Glutamatergic neuron (in vitro differentiated cells): ENCODE results near the gene LINC00237. TPM values are rescaled to one million over a fixed set of nuclear protein-coding genes. Genes with fewer than 3 reads are reported as not detected.

ENCODE experiments used
- DNase-seq: peaks from one replicate; pipeline ENCODE4 v3.0.0; 2022
- H3K27ac Mint-ChIP-seq: one replicate; pipeline ENCODE4 v1.8.0; 2020; ENCODE audit warnings: mild to moderate bottlenecking, mixed read lengths, inconsistent platforms; ENCODE audit not compliant: unreplicated experiment
- H3K27me3 Mint-ChIP-seq: one replicate; pipeline ENCODE4 v1.8.0; 2020; ENCODE audit warnings: mild to moderate bottlenecking, moderate library complexity, mixed read lengths, inconsistent platforms; ENCODE audit not compliant: unreplicated experiment
- H3K36me3 Mint-ChIP-seq: one replicate; pipeline ENCODE4 v1.8.0; 2020; ENCODE audit warnings: mild to moderate bottlenecking, mixed read lengths, inconsistent platforms; ENCODE audit not compliant: unreplicated experiment
- H3K4me1 Mint-ChIP-seq: one replicate; pipeline ENCODE4 v1.8.0; 2020; ENCODE audit warnings: mild to moderate bottlenecking, low read depth, mixed read lengths, inconsistent platforms; ENCODE audit not compliant: unreplicated experiment
- H3K4me3 Mint-ChIP-seq: one replicate; pipeline ENCODE4 v1.8.0; 2020; ENCODE audit warnings: mild to moderate bottlenecking, mixed read lengths, inconsistent platforms; ENCODE audit not compliant: unreplicated experiment
- H3K9me3 Mint-ChIP-seq: one replicate; pipeline ENCODE4 v1.8.0; 2020; ENCODE audit warnings: mild to moderate bottlenecking, moderate library complexity, mixed read lengths, inconsistent platforms; ENCODE audit not compliant: unreplicated experiment
- CTCF ChIP-seq: fragments of 200-600 bp; sonication (generic); IDR thresholded peaks from one replicate; pipeline ENCODE4 v1.5.0; 2021; ENCODE audit not compliant: partially characterized antibody, unreplicated experiment
- total RNA-seq: library from RNA; stranded (reverse); fragmentation: NEBNext Ultra II Directional; extraction: Animal tissue kit (Norgen Biotek cat#: 25700); gene quantifications from one replicate; pipeline ENCODE4 v1.2.1, GENCODE V29; 2021; ENCODE audit not compliant: unreplicated experiment

LINC00237 gene
- total RNA-seq, 1 donor from 2014 or later = not detected

- H3K9me3 Mint-ChIP-seq = no peaks in the 10 kb centered on the region
- H3K27ac Mint-ChIP-seq = no peak overlapping the region
- no peaks in the 10 kb centered on the region for H3K36me3 Mint-ChIP-seq
- H3K27me3 Mint-ChIP-seq = peaks cover 16% of the 10 kb centered on the region
- DNase-seq = no peak
- peaks cover 2% of the 10 kb centered on the region for H3K4me1 Mint-ChIP-seq
- no peak overlapping the region for H3K4me3 Mint-ChIP-seq
- no peak for TF ChIP-seq CTCF
Observed at GRCh38 chr20:21110811-21111210, 4.7 kb upstream of the LINC00237 start.

GRCh38 chr20:21109144-21109543 lies 3.0 kb upstream of the LINC00237 start:
- peaks cover 20% of the 10 kb centered on the region for H3K27me3 Mint-ChIP-seq
- H3K4me3 Mint-ChIP-seq = no peak overlapping the region
- no peak for TF ChIP-seq CTCF
- no peak overlapping the region for H3K27ac Mint-ChIP-seq
- DNase-seq = no peak
- no peaks in the 10 kb centered on the region for H3K9me3 Mint-ChIP-seq
- peaks cover 2% of the 10 kb centered on the region for H3K4me1 Mint-ChIP-seq
- no peaks in the 10 kb centered on the region for H3K36me3 Mint-ChIP-seq

- peak; percentile 40 for DNase-seq
- Mint-ChIP-seq H3K4me3 (peak overlapping the region; percentile 79), H3K4me1 (peaks cover 6% of the 10 kb centered on the region), H3K27ac (no peak overlapping the region), H3K27me3 (peaks cover 38% of the 10 kb centered on the region), H3K9me3 (peaks cover 4% of the 10 kb centered on the region), H3K36me3 (no peaks in the 10 kb centered on the region)
- no peak for TF ChIP-seq CTCF
Observed at GRCh38 chr20:21105429-21106170, 558 bp downstream of the LINC00237 start.

- peaks cover 7% of the 10 kb centered on the region for H3K4me1 Mint-ChIP-seq
Observed at GRCh38 chr20:21104921-21105320, 1.2 kb downstream of the LINC00237 start.

More at GRCh38 chr20:21104921-21105320, 1.2 kb downstream of the LINC00237 start:
- H3K4me3 Mint-ChIP-seq = no peak overlapping the region
- peaks cover 41% of the 10 kb centered on the region for H3K27me3 Mint-ChIP-seq
- TF ChIP-seq CTCF = no peak
- H3K36me3 Mint-ChIP-seq = no peaks in the 10 kb centered on the region
- peaks cover 7% of the 10 kb centered on the region for H3K9me3 Mint-ChIP-seq
- no peak for DNase-seq
- no peak overlapping the region for H3K27ac Mint-ChIP-seq
